Loucy (cell line): ENCODE data around the gene SPATA31D3.

ENCODE experiments used
- EZH2phosphoT487 ChIP-seq: fragments of 200-600 bp; IDR thresholded peaks from 2 replicates; pipeline ENCODE4 v1.6.1; 2018; ENCODE audit warnings: antibody characterized with exemption, mild to moderate bottlenecking, moderate library complexity, borderline replicate concordance
- TF ChIP-seq, protein P1 (sequence below): fragments of 200-600 bp; sonication (generic); conservative IDR thresholded peaks from 2 replicates; pipeline ENCODE4 v1.5.1; 2014; ENCODE audit warnings: mild to moderate bottlenecking, antibody characterized with exemption, low read length

DNA sequence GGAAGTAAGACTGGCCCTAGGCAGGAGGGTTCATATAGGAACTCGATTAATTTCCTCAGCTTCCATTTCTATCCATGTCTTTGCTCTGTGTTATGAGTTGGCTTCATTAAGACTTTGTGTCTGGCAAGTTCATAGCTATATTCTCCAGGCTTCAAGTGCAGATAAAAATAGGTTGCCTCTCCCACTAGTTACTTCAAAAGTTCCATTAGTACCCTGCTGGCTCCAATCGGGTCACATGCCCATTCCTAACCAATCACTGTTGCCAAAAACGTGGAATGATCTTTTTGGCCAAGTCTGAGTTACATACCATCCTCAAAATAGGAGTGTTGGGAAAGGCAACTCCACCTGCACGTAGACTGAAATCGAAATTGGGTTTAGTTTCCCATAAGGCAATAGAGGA, 31.5 kb downstream of the SPATA31D3 start:
- no peak for TF ChIP-seq EZH2phosphoT487
- TF ChIP-seq, protein P1, sequence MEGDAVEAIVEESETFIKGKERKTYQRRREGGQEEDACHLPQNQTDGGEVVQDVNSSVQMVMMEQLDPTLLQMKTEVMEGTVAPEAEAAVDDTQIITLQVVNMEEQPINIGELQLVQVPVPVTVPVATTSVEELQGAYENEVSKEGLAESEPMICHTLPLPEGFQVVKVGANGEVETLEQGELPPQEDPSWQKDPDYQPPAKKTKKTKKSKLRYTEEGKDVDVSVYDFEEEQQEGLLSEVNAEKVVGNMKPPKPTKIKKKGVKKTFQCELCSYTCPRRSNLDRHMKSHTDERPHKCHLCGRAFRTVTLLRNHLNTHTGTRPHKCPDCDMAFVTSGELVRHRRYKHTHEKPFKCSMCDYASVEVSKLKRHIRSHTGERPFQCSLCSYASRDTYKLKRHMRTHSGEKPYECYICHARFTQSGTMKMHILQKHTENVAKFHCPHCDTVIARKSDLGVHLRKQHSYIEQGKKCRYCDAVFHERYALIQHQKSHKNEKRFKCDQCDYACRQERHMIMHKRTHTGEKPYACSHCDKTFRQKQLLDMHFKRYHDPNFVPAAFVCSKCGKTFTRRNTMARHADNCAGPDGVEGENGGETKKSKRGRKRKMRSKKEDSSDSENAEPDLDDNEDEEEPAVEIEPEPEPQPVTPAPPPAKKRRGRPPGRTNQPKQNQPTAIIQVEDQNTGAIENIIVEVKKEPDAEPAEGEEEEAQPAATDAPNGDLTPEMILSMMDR: no peak
